Measurements from ENCODE around the gene CD7. TPM values are rescaled to one million over a fixed set of nuclear protein-coding genes. Genes with fewer than 3 reads are reported as not detected.

The CD7 gene
- total and polyA plus RNA-seq, 2 donors (not counting 1 experiment from before 2014, with no cell fraction given) = 0.67 to 1.3 TPM

- no peaks in the 10 kb centered on the region for H3K9me3 Mint-ChIP-seq (ENCODE audit: insufficient read depth)
These were observed 31.9 kb upstream of the CD7 start for GRCh38 chr17:82349287-82349701.

More at GRCh38 chr17:82349287-82349701, 31.9 kb upstream of the CD7 start:
- no peak overlapping the region for H2AFZ ChIP-seq (ENCODE audit: insufficient read depth, low read depth, low read length, poor library complexity, severe bottlenecking)
- no peaks in the 10 kb centered on the region for H3K9me3 ChIP-seq (ENCODE audit: control extremely low read depth in 1 of 3, control insufficient read depth in 2 of 3, insufficient read depth in 1 of 3, low read length in 2 of 3)
- no peaks in the 10 kb centered on the region for H3K36me3 ChIP-seq (replicated peaks in 1 of 2; ENCODE audit: control extremely low read depth in 1 of 2, control insufficient read depth in 1 of 2, extremely low read depth in 1 of 2, insufficient read depth in 2 of 2, low read length in 1 of 2)
- H3K27ac Mint-ChIP-seq = no peak overlapping the region
- H3K27me3 Mint-ChIP-seq = peaks cover 15% of the 10 kb centered on the region
- no peak overlapping the region for H3K9ac ChIP-seq (ENCODE audit: low read length)
- no peaks in the 10 kb centered on the region for H4K20me1 ChIP-seq (ENCODE audit: control insufficient read depth, insufficient read depth, low read length, poor library complexity, severe bottlenecking)
- H3K4me2 ChIP-seq (replicated peaks; ENCODE audit: low read depth, low read length, poor library complexity, severe bottlenecking) = no peak overlapping the region
- H3K27ac ChIP-seq (ENCODE audit: low read length in 2 of 2) = no peak overlapping the region
- DNase-seq (no peak), ATAC-seq (ENCODE audit: low read depth) (no peak)
- 88% methylated on average over 6 of the region's 11 CpGs for WGBS (ENCODE audit: insufficient coverage)
- peaks cover 12 to 17% of the 10 kb centered on the region in 2 donors for H3K4me1 ChIP-seq (ENCODE audit: control insufficient read depth in 2 of 2, insufficient read depth in 2 of 2, low read length in 2 of 2)
- CTCF ChIA-PET = interaction anchor here (0.8 to 4.9 kb wide), 8 partner anchors 12 to 205 kb away, joined by 3 to 43 read pairs (median 4); partner anchors contain the start of gene SECTM1
- TF ChIP-seq EZH2 (IDR thresholded peaks at IDR 0.05; ENCODE audit: borderline replicate concordance, insufficient read depth, low read depth, low read length, poor library complexity, severe bottlenecking) (no peak), CTCF (IDR thresholded peaks at IDR 0.05) (no peak)
- H3K4me3 ChIP-seq (ENCODE audit: control extremely low read depth in 1 of 5, extremely low read depth in 1 of 5, insufficient read depth in 1 of 5, low read depth in 2 of 5, low read length in 4 of 5) = no peak overlapping the region
- H3K27me3 ChIP-seq (replicated peaks in 1 of 4; ENCODE audit: control extremely low read depth in 1 of 4, control insufficient read depth in 3 of 4, insufficient read depth in 4 of 4, low read length in 3 of 4) = peaks cover 0 to 28% (median 3%) of the 10 kb centered on the region in 4 experiments
- POLR2A ChIA-PET = interaction anchor here (0.6 kb wide), 1 partner anchor 431 kb away, joined by 6 read pairs; no protein-coding TSS in a partner anchor
- H3K4me1 Mint-ChIP-seq = peaks cover 11% of the 10 kb centered on the region
- no peaks in the 10 kb centered on the region for H3K79me2 ChIP-seq (ENCODE audit: control insufficient read depth, insufficient read depth, low read length)
- H3K4me3 Mint-ChIP-seq = no peak overlapping the region
- intact Hi-C loops (cut with micrococcal nuclease) = no loop called here
